Keratinocyte (primary cell): ENCODE measurements around the gene PRR4. TPM values are rescaled to one million over a fixed set of nuclear protein-coding genes. Genes with fewer than 3 reads are reported as not detected.

Experiments used
- DNase-seq: peaks from one replicate; pipeline ENCODE4 v3.0.0-alpha.2; 2011; ENCODE audit warnings: low read depth, missing footprints, low spot score
- FAIRE-seq: peaks from 2 replicates; lab custom pipeline; 2011; peaks lifted over from hg19 to GRCh38; lab: Jason Lieb, UNC
- H2AFZ ChIP-seq: 2 replicates; pipeline ENCODE4 v1.6.0; 2012; ENCODE audit warnings: low read length, control low read depth, inconsistent platforms; ENCODE audit not compliant: control insufficient read depth
- H3K27ac ChIP-seq: 2 replicates; pipeline ENCODE4 v1.5.1; 2011; ENCODE audit warnings: low read length; ENCODE audit not compliant: control insufficient read depth, insufficient read depth
- H3K27me3 ChIP-seq: 3 replicates; pipeline ENCODE4 v1.6.0; 2011; ENCODE audit warnings: low read length; ENCODE audit not compliant: control insufficient read depth, insufficient read depth; ENCODE audit errors: extremely low read depth
- H3K36me3 ChIP-seq, 2 experiments: 2 replicates in 1 of 2; 3 replicates in 1 of 2; pipeline ENCODE4 v1.5.1; 2011; ENCODE audit warnings: low read length in 2 of 2, mild to moderate bottlenecking in 1 of 2; ENCODE audit not compliant: control insufficient read depth in 2 of 2, insufficient read depth in 2 of 2; ENCODE audit errors: extremely low read depth in 1 of 2
- H3K4me1 ChIP-seq: 3 replicates; pipeline ENCODE4 v1.5.1; 2011; ENCODE audit warnings: low read length; ENCODE audit not compliant: control insufficient read depth, insufficient read depth; ENCODE audit errors: extremely low read depth
- H3K4me2 ChIP-seq: 3 replicates; pipeline ENCODE4 v1.6.0; 2011; ENCODE audit warnings: low read depth, low read length; ENCODE audit not compliant: control insufficient read depth, insufficient read depth; ENCODE audit errors: extremely low read depth
- H3K4me3 ChIP-seq, 3 experiments: fragments of 200-600 bp in 1 of 3; sonication (generic) in 1 of 3; 2 replicates in 2 of 3; 3 replicates in 1 of 3; pipeline ENCODE4 v1.5.1; 2011 to 2016; ENCODE audit warnings: low read length in 3 of 3, mild to moderate bottlenecking in 3 of 3, control low read depth in 2 of 3, inconsistent platforms in 1 of 3, low read depth in 1 of 3, mixed read lengths in 1 of 3, mixed run types in 1 of 3, moderate library complexity in 1 of 3; ENCODE audit not compliant: control insufficient read depth in 2 of 3, insufficient read depth in 2 of 3; ENCODE audit errors: extremely low read depth in 1 of 3
- H3K79me2 ChIP-seq: 2 replicates; pipeline ENCODE4 v1.6.0; 2012; ENCODE audit warnings: low read length; ENCODE audit not compliant: control insufficient read depth, insufficient read depth
- H3K9ac ChIP-seq: 3 replicates; pipeline ENCODE4 v1.6.0; 2011; ENCODE audit warnings: low read length; ENCODE audit not compliant: control insufficient read depth, insufficient read depth; ENCODE audit errors: extremely low read depth
- H3K9me1 ChIP-seq: 3 replicates; pipeline ENCODE4 v1.6.0; 2011; ENCODE audit warnings: low read length; ENCODE audit not compliant: control insufficient read depth, insufficient read depth; ENCODE audit errors: extremely low read depth
- H3K9me3 ChIP-seq: 2 replicates; pipeline ENCODE4 v1.5.1; 2012; ENCODE audit warnings: low read depth, low read length; ENCODE audit not compliant: control insufficient read depth
- H4K20me1 ChIP-seq: 3 replicates; pipeline ENCODE4 v1.6.0; 2011; ENCODE audit warnings: low read length; ENCODE audit not compliant: control insufficient read depth, insufficient read depth; ENCODE audit errors: extremely low read depth
- CTCF ChIP-seq, 3 experiments: IDR thresholded peaks in 1 of 3; conservative IDR thresholded peaks in 1 of 3; optimal IDR thresholded peaks in 1 of 3; 2 replicates in 2 of 3; 3 replicates in 1 of 3; pipeline versions ENCODE3 to v1.5.1; 2011; ENCODE audit warnings: low read length in 3 of 3, mild to moderate bottlenecking in 3 of 3, moderate library complexity in 2 of 3, control low read depth in 1 of 3, inconsistent platforms in 1 of 3; ENCODE audit not compliant: insufficient read depth in 2 of 3; ENCODE audit errors: extremely low read depth in 1 of 3
- EZH2 ChIP-seq: IDR thresholded peaks from one replicate; pipeline ENCODE4 v1.6.1; 2012; ENCODE audit warnings: inconsistent platforms, mild to moderate bottlenecking, low read length, moderate library complexity
- dilution Hi-C: fragments of 300-500 bp; cut with MboI; formaldehyde crosslinking; loops from one replicate; pipeline ENCODE4 v1.7.0; 2020; ENCODE audit warnings: low sequenced_read_pairs; ENCODE audit not compliant: extremely low pct_ligation_motif_present
- polyA plus RNA-seq, 5 experiments: library from polyadenylated mRNA; depleted of rRNA in 3 of 5; stranded (reverse) in 3 of 5; stranded (forward) in 1 of 5; unstranded in 1 of 5; fragments of >200 nt; gene quantifications; 1 replicate in 1 of 5; 2 replicates in 3 of 5; 3 replicates in 1 of 5; pipeline versions ENCODE4 v1.2.1 to v1.2.3, GENCODE V29; 2011 to 2012; ENCODE audit warnings: missing spikeins in 2 of 5, low read depth in 1 of 5, low replicate concordance in 1 of 5

PRR4 gene
- polyA plus RNA-seq, 1 donor (not counting 4 experiments of a cell fraction or from before 2014, with no cell fraction given) = 4.0 TPM

- H2AFZ ChIP-seq = no peak overlapping the region
- no peaks in the 10 kb centered on the region for H3K9me1 ChIP-seq
- no peaks in the 10 kb centered on the region for H3K27me3 ChIP-seq
- H3K79me2 ChIP-seq = no peaks in the 10 kb centered on the region
- H3K9me3 ChIP-seq = no peaks in the 10 kb centered on the region
- FAIRE-seq (no peak), DNase-seq (no peak)
- H3K4me2 ChIP-seq = no peak overlapping the region
- H3K36me3 ChIP-seq = no peaks in the 10 kb centered on the region
- H3K4me3 ChIP-seq = no peak overlapping the region
- H3K27ac ChIP-seq = no peak overlapping the region
- no peaks in the 10 kb centered on the region for H3K4me1 ChIP-seq
- dilution Hi-C loops = no loop called here
- TF ChIP-seq EZH2 (no peak), CTCF (optimal IDR thresholded peaks at IDR 0.05 in 1 of 3, IDR thresholded peaks at IDR 0.05 in 1 of 3, conservative IDR thresholded peaks at IDR 0.05 in 1 of 3; ENCODE audit: extremely low read depth in 1 of 3, insufficient read depth in 2 of 3, low read length in 3 of 3) (no peak)
- no peaks in the 10 kb centered on the region for H4K20me1 ChIP-seq
- no peak overlapping the region for H3K9ac ChIP-seq
These were observed 1.5 kb downstream of the PRR4 start for GRCh38 chr12:10847744-10848143.

DNA sequence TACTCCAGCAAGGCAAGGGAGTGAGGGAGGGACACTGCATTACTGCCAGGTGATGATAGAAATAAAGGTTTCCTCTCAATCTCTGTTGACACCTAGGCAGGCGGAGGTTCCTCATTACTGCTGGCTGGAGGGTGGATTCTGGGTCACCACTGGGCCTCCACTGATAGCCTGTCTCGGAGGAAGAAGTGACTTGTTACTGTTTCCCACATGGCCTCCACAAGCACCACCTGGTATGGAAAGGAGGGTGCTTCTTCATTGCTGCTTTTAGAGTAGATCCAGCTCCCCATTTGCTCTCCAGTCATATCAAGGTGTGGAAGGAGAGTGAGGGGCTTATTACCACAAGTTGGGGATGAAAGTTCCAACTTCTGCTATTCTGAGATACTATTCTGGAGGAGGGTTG is 6.4 kb downstream of the PRR4 start:
- no peaks in the 10 kb centered on the region for H3K9me3 ChIP-seq
- no peak overlapping the region for H3K4me2 ChIP-seq
- DNase-seq (no peak), FAIRE-seq (no peak)
- H2AFZ ChIP-seq = no peak overlapping the region
- H3K9me1 ChIP-seq = no peaks in the 10 kb centered on the region
- H3K79me2 ChIP-seq = no peaks in the 10 kb centered on the region
- H3K4me3 ChIP-seq = no peak overlapping the region
- H3K27me3 ChIP-seq = no peaks in the 10 kb centered on the region
- H3K27ac ChIP-seq = no peak overlapping the region
- H3K9ac ChIP-seq = no peak overlapping the region
- dilution Hi-C loops = no loop called here
- H3K36me3 ChIP-seq = no peaks in the 10 kb centered on the region
- no peak for TF ChIP-seq EZH2
- TF ChIP-seq CTCF (optimal IDR thresholded peaks at IDR 0.05 in 1 of 3, IDR thresholded peaks at IDR 0.05 in 1 of 3, conservative IDR thresholded peaks at IDR 0.05 in 1 of 3; ENCODE audit: extremely low read depth in 1 of 3, insufficient read depth in 2 of 3, low read length in 3 of 3) = no peak
- H3K4me1 ChIP-seq = no peaks in the 10 kb centered on the region
- H4K20me1 ChIP-seq = no peaks in the 10 kb centered on the region
